Glomerular endothelial cell (primary cell): ENCODE measurements around the gene TMEM151A. TPM values are rescaled to one million over a fixed set of nuclear protein-coding genes. Genes with fewer than 3 reads are reported as not detected.
A peak's percentile ranks its signal among the peaks of the same experiment; 100 is the strongest.

Experiments used
- DNase-seq: peaks from one replicate; pipeline ENCODE4 v3.0.0-alpha.2; 2011; ENCODE audit warnings: low read depth, low spot score; ENCODE audit errors: extremely low read depth
- total RNA-seq: library from RNA; depleted of rRNA; stranded (reverse); fragments of >200 nt; gene quantifications from 2 replicates; pipeline ENCODE4 v1.2.3, GENCODE V29; 2015

TMEM151A gene
- total RNA-seq, 1 donor from 2014 or later = 0.58 TPM

- DNase-seq = no peak
Observed at GRCh38 chr11:66334605-66335442, 43.1 kb downstream of the TMEM151A start.

DNA sequence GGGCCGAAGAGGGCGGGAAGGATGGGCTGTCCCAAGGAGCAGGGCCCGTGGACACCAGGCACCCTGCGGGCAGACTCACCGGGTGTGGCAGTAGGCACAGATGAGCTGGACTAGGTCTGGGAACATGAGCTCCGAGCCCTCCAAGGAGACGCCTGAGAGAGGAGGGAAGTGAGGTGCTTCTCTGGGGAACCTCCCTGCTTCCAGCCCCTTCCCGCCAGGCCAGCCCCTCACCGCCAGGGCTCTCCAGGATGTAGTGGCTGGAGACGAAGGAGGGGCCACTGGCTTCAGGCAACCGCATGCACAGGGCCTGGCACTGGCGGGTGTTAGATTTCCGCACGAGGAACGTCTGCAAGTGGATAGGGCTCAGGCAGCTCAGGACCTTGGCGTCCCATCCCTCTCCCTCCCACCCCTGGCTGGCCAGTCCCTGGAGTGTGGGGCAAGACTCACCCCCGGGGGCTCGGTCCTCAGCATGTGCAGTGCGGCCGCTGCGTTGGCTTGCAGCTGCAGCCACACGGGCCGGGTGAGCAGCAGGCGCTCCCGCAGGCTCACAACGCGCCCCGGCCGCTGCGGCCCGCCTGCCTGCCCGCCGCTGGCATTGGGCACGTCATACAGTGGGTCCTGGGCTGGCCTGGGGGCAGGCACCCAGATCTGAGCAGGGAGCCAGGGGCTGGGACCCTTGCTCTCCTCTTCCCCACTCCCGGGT is 44.0 kb downstream of the TMEM151A start:
- no peak for DNase-seq

DNA sequence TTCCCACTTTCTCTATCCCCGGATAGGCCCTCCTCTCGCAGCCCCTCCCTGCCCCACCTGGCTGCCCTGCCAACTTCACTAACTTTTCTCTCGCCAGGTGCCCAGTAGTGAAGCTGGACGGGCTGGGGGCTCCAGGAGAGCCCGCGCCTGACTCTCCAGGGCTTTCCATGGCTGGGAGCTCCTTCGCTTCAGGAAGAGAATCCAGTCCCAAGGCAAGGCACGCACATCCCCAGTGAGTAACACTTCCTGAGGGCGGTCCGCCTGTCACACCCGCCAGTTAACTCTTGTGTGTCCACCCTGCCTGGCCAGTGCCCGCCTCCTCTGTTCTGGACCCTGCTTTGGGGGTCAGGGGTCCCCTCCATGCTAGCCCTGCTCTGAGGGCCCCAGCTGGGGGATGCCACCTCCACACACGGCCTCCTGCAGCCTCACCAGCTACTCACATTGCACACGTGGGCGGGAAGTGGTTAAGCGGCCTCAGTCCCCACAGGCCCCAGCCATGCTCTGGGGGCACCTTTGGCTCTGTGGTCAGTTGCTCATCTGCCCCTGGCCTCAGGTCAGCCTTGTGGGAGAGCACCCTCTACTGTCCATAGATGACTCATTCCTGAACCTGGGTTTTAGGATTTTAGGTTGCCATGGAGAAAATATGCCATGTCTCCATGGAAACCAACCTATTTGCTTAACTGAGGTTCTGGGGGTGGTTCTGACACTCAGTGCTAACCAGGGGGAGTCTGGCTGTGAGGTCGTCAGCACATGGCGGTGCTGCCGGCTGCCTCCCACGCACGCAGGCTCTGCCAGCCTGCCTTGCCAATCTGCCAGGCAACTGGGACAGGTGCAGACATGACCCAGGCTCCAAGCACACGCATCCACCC is 44.8 kb downstream of the TMEM151A start, which contains the start of gene RIN1:
Gene RIN1, minus strand, starts transcription at position 201 of the 869 bp plus-strand sequence. Its CDS starts 32 bp downstream, at position 169.
- peak; percentile 63 for DNase-seq

DNA sequence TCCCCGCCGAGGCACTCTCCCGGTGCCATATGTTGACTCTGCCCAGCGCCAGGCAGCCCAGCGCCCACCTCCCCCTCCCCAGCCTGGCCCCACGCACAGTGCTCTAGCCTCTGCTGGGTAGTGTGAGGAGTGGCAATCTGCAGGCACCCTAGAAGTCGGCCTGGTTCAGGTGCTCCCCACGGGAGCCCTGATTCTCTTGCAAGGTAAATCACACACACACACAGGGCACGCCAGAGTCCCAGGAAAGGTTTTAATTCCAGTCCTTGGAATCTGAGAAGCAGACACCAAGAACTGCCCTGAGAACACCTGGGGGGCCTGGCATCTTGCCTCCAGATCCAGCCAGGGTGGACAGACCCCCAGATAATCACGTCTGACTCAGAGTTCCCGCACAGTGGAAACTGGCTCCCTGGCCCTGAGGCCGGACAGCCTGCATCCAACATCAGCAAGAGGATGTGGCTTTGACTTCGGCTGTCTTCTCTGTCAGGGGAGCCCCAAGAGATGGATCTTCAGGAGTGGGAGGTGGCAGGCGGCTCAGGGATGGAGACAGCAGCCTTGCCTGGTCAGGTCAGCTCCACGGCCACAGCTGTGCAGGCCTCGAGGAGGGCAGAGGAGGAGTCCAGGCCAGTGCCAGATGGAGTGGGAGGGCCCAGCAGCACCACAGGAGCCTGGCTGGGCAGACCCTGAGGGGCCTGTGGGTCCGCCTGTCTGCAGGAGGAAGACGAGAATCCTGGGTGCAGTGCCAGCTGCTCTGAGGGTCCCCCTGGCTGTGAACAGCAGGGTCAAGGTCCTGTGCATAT is 45.6 kb downstream of the TMEM151A start:
- no peak for DNase-seq

GRCh38 chr11:66338276-66339161 is 46.8 kb downstream of the TMEM151A start:
- no peak for DNase-seq

DNA sequence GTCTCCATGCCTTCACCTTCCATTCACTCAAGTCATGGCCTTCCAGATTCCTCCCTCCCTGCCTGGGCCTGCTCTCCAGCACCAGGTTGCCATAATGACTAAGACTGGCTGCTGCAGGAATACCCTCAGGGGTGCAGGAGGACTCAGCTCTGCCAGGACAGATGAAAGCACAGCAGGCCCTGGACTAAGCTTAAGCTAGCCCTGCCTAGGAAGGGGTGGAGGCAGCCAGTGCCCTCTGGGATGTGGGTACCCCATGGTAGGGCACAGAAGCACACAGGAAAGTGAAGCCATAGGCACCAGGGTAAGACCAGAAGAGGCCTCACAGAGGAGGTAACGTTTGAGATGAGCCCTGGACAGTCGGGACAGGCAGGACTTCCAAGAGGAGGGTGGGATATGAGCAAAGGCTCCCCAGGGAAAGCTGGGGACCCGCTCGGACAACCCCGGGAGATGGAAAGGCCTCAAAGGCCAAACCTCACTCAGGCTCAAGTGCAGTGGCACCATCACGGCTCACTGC is 47.5 kb downstream of the TMEM151A start:
- no peak for DNase-seq

GRCh38 chr11:66339686-66340483 is 48.2 kb downstream of the TMEM151A start:
- DNase-seq = no peak

GRCh38 chr11:66340596-66341501 is 49.2 kb downstream of the TMEM151A start:
- no peak for DNase-seq

DNA sequence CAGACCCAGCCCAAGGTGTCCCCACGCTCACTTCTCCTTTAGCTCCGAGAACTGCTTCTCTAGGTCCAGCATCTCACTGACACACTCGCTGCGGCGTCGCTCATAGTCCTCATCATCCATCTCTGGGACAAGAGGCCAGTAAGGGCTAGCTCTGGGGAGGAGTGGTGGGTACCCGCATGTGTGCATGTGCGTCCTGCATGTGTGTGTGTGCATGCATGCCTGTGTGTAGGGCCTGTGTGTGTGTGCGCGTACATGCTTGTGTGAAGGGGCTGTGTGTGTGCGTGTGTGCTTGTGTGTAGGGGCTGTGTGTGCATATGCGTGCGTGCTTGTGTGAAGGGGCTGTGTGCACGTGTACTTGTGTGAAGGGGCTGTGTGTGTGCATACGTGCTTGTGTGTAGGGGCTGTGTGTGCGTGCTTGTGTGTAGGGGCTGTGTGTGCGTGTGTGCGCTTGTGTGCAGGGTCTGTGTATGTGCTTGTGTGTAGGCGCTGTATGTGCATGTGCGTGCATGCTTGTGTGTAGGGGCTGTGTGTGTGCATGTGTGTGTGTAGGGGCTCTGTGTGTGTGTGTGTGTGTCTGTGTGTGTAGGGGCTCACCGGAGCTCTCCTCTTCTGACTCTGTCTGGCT is 49.9 kb downstream of the TMEM151A start:
- no peak for DNase-seq

- DNase-seq = no peak
Observed at GRCh38 chr11:66343176-66343575, 51.5 kb downstream of the TMEM151A start.

DNA sequence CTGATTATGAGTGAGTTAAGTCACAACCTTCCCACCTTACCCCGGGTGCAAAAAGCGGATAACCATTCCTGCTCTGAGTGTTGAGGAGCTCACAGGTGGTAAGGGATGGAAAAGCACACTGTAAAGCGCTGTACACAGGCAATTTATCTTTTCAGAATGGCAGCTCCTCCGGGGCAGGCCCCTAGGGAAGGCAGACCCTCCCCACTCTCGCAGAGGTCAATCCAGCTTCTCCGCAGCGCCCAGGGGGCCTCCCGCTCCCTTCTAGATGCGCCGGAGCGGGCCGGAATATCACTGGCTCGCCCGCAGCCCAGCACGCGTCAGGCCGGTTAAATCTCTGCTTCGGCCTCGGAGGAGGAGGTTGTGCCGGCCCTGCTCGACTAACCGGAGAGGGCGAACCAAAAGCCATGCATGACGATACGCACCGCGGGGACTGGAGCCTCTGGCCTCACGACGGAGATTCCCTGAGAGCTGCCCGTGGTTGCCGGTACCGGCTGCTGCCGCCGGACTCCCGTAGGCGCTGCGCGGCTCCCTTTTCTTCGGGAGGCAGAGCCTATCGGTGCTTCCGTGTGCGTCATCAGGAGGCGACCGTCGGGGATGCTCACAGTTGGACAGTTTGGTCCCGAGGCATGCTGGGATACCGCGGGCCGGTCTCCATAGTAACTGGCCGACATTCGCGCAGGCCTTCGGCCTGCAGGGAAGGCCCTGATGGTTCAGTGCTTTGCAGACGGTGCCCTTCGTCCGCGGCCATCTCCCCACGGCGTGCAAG is 53.0 kb downstream of the TMEM151A start, which contains the start of gene BRMS1:
Gene BRMS1, minus strand, starts transcription at position 555 of the 766 bp plus-strand sequence. CDS start 2,870 bp downstream, outside the sequence.
- DNase-seq = peak; percentile 82

GRCh38 chr11:66345316-66345649 is 53.6 kb downstream of the TMEM151A start:
- DNase-seq = no peak
